ENCODE measurements around the gene UBE2Z. TPM values are rescaled to one million over a fixed set of nuclear protein-coding genes. Genes with fewer than 3 reads are reported as not detected.

UBE2Z gene
- total and polyA plus RNA-seq, 2 of the 13 experiments (the other 11 are each of a cell fraction or from before 2014, with no cell fraction given), result 63.2 to 122 TPM

DNA sequence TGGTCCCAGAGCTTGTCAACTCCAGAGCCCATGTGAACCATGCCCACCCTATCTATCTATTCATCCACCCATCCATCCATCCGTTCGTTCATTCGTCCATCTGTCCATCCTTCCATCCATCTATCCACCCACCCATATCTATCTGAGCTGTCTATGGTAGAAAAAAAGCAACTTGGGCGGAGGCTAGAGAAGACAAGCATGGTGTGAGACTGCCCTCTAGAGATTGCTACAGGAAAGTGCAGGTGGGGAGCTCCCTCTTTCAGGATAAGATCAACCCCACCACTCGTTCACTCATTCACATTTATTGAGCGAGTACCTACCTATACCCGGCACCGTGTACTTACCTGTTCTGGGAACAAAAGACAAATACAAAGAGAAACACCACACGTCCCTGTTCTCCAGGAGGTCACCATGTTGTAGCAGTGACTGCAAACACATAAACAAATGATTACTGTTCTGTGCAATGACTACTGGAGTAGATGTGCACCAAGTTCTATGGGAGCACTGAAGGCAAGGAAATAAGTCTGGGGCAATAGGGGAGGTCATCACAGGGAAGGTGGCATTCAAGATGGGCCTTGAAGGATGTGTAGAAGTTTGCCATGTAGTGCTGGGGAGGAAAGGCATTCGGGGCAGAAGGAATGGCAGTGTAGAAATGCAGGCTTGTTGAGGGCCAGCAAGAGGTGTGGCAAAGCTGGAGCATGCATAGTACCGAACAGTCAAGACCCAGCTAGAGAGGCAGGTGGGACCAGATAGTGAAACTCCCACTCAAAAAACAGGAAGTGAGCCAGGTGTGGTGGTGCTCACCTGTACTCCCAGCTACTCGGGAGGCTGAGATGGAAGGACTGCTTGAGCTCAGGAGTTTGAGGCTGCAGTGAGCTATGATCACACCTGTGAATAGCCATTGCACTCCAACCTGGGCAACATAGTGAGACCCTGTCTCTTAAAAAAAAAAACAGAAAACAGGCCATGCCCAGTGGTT is 29.0 kb upstream of the UBE2Z start (continued):
- TF ChIP-seq, protein P1, sequence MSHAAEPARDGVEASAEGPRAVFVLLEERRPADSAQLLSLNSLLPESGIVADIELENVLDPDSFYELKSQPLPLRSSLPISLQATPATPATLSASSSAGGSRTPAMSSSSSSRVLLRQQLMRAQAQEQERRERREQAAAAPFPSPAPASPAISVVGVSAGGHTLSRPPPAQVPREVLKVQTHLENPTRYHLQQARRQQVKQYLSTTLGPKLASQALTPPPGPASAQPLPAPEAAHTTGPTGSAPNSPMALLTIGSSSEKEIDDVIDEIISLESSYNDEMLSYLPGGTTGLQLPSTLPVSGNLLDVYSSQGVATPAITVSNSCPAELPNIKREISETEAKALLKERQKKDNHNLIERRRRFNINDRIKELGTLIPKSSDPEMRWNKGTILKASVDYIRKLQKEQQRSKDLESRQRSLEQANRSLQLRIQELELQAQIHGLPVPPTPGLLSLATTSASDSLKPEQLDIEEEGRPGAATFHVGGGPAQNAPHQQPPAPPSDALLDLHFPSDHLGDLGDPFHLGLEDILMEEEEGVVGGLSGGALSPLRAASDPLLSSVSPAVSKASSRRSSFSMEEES (CRISPR knock-in tag; IDR thresholded peaks at IDR 0.05), result peak; percentile 44; the same call in 1 of the 2 replicates
- TF ChIP-seq ZNF20 (CRISPR knock-in tag; IDR thresholded peaks at IDR 0.05), result no peak
- TF ChIP-seq SRSF9 (IDR thresholded peaks at IDR 0.05; ENCODE audit: borderline replicate concordance, insufficient read depth, low read depth, low read length, poor library complexity, severe bottlenecking), result no peak
- no peak for TF ChIP-seq ZNF644 (CRISPR knock-in tag; IDR thresholded peaks at IDR 0.05; ENCODE audit: low read depth)
- TF ChIP-seq, protein P2, sequence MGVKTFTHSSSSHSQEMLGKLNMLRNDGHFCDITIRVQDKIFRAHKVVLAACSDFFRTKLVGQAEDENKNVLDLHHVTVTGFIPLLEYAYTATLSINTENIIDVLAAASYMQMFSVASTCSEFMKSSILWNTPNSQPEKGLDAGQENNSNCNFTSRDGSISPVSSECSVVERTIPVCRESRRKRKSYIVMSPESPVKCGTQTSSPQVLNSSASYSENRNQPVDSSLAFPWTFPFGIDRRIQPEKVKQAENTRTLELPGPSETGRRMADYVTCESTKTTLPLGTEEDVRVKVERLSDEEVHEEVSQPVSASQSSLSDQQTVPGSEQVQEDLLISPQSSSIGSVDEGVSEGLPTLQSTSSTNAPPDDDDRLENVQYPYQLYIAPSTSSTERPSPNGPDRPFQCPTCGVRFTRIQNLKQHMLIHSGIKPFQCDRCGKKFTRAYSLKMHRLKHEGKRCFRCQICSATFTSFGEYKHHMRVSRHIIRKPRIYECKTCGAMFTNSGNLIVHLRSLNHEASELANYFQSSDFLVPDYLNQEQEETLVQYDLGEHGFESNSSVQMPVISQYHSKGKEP (CRISPR knock-in tag; IDR thresholded peaks at IDR 0.05), result no peak
- TF ChIP-seq RFX3 (CRISPR knock-in tag; IDR thresholded peaks at IDR 0.05), result no peak
- TF ChIP-seq ATAD3A (CRISPR knock-in tag; IDR thresholded peaks at IDR 0.05), result no peak
- 0 out of 2 replicates have a peak, but pooled peaks have one; percentile 34 for TF ChIP-seq KMT2B (CRISPR knock-in tag; IDR thresholded peaks at IDR 0.05)
- TF ChIP-seq KDM3A (CRISPR knock-in tag; IDR thresholded peaks at IDR 0.05; ENCODE audit: low read depth), result no peak
- peak; percentile 62 for TF ChIP-seq PPARG (CRISPR knock-in tag; conservative IDR thresholded peaks at IDR 0.05)
- no peak for TF ChIP-seq NR2F1 (CRISPR knock-in tag; IDR thresholded peaks at IDR 0.05)
- TF ChIP-seq, protein P3, sequence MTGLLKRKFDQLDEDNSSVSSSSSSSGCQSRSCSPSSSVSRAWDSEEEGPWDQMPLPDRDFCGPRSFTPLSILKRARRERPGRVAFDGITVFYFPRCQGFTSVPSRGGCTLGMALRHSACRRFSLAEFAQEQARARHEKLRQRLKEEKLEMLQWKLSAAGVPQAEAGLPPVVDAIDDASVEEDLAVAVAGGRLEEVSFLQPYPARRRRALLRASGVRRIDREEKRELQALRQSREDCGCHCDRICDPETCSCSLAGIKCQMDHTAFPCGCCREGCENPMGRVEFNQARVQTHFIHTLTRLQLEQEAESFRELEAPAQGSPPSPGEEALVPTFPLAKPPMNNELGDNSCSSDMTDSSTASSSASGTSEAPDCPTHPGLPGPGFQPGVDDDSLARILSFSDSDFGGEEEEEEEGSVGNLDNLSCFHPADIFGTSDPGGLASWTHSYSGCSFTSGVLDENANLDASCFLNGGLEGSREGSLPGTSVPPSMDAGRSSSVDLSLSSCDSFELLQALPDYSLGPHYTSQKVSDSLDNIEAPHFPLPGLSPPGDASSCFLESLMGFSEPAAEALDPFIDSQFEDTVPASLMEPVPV (CRISPR knock-in tag; IDR thresholded peaks at IDR 0.05), result no peak
- TF ChIP-seq SP1 (IDR thresholded peaks at IDR 0.05), result no peak
- no peak for TF ChIP-seq SP1 (CRISPR knock-in tag; IDR thresholded peaks at IDR 0.05)
- TF ChIP-seq, protein P4, sequence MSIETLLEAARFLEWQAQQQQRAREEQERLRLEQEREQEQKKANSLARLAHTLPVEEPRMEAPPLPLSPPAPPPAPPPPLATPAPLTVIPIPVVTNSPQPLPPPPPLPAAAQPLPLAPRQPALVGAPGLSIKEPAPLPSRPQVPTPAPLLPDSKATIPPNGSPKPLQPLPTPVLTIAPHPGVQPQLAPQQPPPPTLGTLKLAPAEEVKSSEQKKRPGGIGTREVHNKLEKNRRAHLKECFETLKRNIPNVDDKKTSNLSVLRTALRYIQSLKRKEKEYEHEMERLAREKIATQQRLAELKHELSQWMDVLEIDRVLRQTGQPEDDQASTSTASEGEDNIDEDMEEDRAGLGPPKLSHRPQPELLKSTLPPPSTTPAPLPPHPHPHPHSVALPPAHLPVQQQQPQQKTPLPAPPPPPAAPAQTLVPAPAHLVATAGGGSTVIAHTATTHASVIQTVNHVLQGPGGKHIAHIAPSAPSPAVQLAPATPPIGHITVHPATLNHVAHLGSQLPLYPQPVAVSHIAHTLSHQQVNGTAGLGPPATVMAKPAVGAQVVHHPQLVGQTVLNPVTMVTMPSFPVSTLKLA (IDR thresholded peaks at IDR 0.05), result no peak
- no peak for TF ChIP-seq ATF7-NPFF (CRISPR knock-in tag; IDR thresholded peaks at IDR 0.05; ENCODE audit: low read depth)
- TF ChIP-seq, protein P5, sequence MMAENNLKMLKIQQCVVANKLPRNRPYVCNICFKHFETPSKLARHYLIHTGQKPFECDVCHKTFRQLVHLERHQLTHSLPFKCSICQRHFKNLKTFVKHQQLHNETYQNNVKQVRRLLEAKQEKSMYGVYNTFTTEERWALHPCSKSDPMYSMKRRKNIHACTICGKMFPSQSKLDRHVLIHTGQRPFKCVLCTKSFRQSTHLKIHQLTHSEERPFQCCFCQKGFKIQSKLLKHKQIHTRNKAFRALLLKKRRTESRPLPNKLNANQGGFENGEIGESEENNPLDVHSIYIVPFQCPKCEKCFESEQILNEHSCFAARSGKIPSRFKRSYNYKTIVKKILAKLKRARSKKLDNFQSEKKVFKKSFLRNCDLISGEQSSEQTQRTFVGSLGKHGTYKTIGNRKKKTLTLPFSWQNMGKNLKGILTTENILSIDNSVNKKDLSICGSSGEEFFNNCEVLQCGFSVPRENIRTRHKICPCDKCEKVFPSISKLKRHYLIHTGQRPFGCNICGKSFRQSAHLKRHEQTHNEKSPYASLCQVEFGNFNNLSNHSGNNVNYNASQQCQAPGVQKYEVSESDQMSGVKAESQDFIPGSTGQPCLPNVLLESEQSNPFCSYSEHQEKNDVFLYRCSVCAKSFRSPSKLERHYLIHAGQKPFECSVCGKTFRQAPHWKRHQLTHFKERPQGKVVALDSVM (CRISPR knock-in tag; IDR thresholded peaks at IDR 0.05), result no peak
- no peak for TF ChIP-seq HNRNPH1 (optimal IDR thresholded peaks at IDR 0.05; ENCODE audit: low read depth, low read length)
- no peak for TF ChIP-seq ZSCAN29 (CRISPR knock-in tag; conservative IDR thresholded peaks at IDR 0.05)

Data from HepG2 (cell line).